Measurements from ENCODE around the gene FRMD4A. TPM values are rescaled to one million over a fixed set of nuclear protein-coding genes. Genes with fewer than 3 reads are reported as not detected.
A peak's percentile ranks its signal among the peaks of the same experiment; 100 is the strongest.
"Not testable (repeated sequence)": the region's sequence is repeated elsewhere in the genome, so short reads cannot be mapped to it uniquely, and the experiment has no call there.

FRMD4A gene
- polyA plus RNA-seq, 1 of the 3 experiments (the other 2 are of a cell fraction) = 37.7 TPM

DNA sequence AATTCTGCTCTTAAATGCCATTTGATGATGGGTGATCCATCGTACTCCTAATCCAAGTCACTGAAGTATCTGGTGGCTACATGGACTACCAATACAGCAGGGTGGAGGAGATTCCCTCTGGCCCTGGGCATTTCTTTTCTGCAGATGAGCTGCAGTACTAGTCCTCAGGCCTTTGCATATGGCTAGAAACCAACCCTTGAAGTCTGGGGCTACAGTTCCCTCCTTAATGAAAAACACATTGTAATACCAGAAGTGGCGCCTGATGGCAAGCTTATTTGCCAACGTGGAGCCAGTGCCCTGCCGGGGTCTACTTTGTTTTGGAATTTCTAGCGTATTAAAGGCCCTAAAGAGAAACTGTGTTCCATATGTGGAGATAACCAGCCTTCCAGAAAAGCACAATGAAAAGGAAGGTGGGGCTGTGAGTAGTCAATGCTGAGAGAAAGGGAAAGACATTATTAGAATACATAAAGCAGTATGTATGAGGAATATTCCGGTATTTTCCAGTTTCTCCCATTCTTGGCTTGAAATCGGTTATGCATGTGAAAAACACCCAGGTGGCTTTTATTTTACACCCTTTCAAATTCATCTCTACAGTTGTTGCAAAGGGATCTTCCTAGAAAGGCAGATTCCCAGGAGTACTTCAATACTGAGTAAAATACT, 375.2 kb downstream of the FRMD4A start:
- 67% methylated on average over 7 of the region's 7 CpGs for WGBS (ENCODE audit: low lambda C conversion rate)
- peaks cover 10% of the 10 kb centered on the region for H3K79me2 ChIP-seq (ENCODE audit: insufficient read depth)
- peaks cover 15% of the 10 kb centered on the region for H3F3A ChIP-seq (replicated peaks; ENCODE audit: insufficient read depth)
- no peak overlapping the region; the same call in 1 of the 2 replicates for H2AFZ ChIP-seq (ENCODE audit: low read depth)
- no peaks in the 10 kb centered on the region for H3K9me3 ChIP-seq
- H3K27me3 ChIP-seq (ENCODE audit: insufficient read depth) = no peaks in the 10 kb centered on the region
- peaks cover 6 to 8% of the 10 kb centered on the region in 2 experiments for H3K4me1 ChIP-seq (ENCODE audit: control insufficient read depth in 1 of 2, insufficient read depth in 2 of 2, low read depth in 1 of 2, low read length in 1 of 2)
- no peaks in the 10 kb centered on the region for H3K36me3 ChIP-seq (replicated peaks in 1 of 2; ENCODE audit: control insufficient read depth in 1 of 2, insufficient read depth in 2 of 2, low read length in 1 of 2)
- no peak overlapping the region for H3K4me2 ChIP-seq
- no peaks in the 10 kb centered on the region for H3K9me2 ChIP-seq
- no peaks in the 10 kb centered on the region for H4K20me1 ChIP-seq (ENCODE audit: insufficient read depth)
- no peak for DNase-seq
- POLR2A ChIA-PET = no interaction called here
- CTCF ChIA-PET = no interaction called here
- peak overlapping the region in 1 of 2 experiments; percentile 9; a peak in 1 of 4 replicates for H3K27ac ChIP-seq (ENCODE audit: low read depth in 2 of 2, low read length in 1 of 2)
- no peak overlapping the region for H3K9ac ChIP-seq
- no peak for TF ChIP-seq RXRA (IDR thresholded peaks at IDR 0.05; ENCODE audit: borderline replicate concordance, low read depth)
- TF ChIP-seq ELF1 (IDR thresholded peaks at IDR 0.05) = no peak
- TF ChIP-seq SMC3 (IDR thresholded peaks at IDR 0.05; ENCODE audit: low read depth, low read length) = no peak
- TF ChIP-seq EZH2phosphoT487 (IDR thresholded peaks at IDR 0.05; ENCODE audit: borderline replicate concordance, low read depth) = no peak
- TF ChIP-seq, protein P1, sequence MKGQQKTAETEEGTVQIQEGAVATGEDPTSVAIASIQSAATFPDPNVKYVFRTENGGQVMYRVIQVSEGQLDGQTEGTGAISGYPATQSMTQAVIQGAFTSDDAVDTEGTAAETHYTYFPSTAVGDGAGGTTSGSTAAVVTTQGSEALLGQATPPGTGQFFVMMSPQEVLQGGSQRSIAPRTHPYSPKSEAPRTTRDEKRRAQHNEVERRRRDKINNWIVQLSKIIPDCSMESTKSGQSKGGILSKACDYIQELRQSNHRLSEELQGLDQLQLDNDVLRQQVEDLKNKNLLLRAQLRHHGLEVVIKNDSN (IDR thresholded peaks at IDR 0.05; ENCODE audit: borderline replicate concordance, low read depth) = no peak
- no peak for TF ChIP-seq JUND (IDR thresholded peaks at IDR 0.05)
- TF ChIP-seq MEF2A (IDR thresholded peaks at IDR 0.05; ENCODE audit: borderline replicate concordance, low read depth) = no peak
- no peak for TF ChIP-seq FOXM1 (IDR thresholded peaks at IDR 0.05; ENCODE audit: low read depth)
- TF ChIP-seq, protein P2, sequence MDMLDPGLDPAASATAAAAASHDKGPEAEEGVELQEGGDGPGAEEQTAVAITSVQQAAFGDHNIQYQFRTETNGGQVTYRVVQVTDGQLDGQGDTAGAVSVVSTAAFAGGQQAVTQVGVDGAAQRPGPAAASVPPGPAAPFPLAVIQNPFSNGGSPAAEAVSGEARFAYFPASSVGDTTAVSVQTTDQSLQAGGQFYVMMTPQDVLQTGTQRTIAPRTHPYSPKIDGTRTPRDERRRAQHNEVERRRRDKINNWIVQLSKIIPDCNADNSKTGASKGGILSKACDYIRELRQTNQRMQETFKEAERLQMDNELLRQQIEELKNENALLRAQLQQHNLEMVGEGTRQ (IDR thresholded peaks at IDR 0.05; ENCODE audit: borderline replicate concordance, low read depth, low read length) = no peak
- TF ChIP-seq PBX3 (IDR thresholded peaks at IDR 0.05) = no peak
- TF ChIP-seq, protein P3, sequence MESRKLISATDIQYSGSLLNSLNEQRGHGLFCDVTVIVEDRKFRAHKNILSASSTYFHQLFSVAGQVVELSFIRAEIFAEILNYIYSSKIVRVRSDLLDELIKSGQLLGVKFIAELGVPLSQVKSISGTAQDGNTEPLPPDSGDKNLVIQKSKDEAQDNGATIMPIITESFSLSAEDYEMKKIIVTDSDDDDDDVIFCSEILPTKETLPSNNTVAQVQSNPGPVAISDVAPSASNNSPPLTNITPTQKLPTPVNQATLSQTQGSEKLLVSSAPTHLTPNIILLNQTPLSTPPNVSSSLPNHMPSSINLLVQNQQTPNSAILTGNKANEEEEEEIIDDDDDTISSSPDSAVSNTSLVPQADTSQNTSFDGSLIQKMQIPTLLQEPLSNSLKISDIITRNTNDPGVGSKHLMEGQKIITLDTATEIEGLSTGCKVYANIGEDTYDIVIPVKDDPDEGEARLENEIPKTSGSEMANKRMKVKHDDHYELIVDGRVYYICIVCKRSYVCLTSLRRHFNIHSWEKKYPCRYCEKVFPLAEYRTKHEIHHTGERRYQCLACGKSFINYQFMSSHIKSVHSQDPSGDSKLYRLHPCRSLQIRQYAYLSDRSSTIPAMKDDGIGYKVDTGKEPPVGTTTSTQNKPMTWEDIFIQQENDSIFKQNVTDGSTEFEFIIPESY (IDR thresholded peaks at IDR 0.05; ENCODE audit: borderline replicate concordance, low read depth) = no peak
- TF ChIP-seq TCF12 (IDR thresholded peaks at IDR 0.05) = peak; percentile 47; the same call in 1 of the 2 replicates
- no peak for TF ChIP-seq MXI1 (IDR thresholded peaks at IDR 0.05; ENCODE audit: low read depth, low read length)
- peak in 1 of 2 experiments; percentile 19; a peak in 1 of 4 replicates for TF ChIP-seq EP300 (IDR thresholded peaks at IDR 0.05; ENCODE audit: borderline replicate concordance in 1 of 2, low read depth in 1 of 2, low read length in 1 of 2)
- no peak for TF ChIP-seq TEAD4 (IDR thresholded peaks at IDR 0.05; ENCODE audit: borderline replicate concordance, insufficient read depth)
- no peak overlapping the region for H3K4me3 ChIP-seq (ENCODE audit: low read depth in 2 of 2, low read length in 1 of 2)

- WGBS (ENCODE audit: low lambda C conversion rate) = 84% methylated on average over 8 of the region's 8 CpGs
- H3K4me3 ChIP-seq (ENCODE audit: low read depth in 2 of 2, low read length in 1 of 2); H3K9me3 ChIP-seq; H3K9me2 ChIP-seq; H3K27ac ChIP-seq (ENCODE audit: low read depth in 2 of 2, low read length in 1 of 2); DNase-seq; H3K4me2 ChIP-seq; H3K36me3 ChIP-seq (replicated peaks in 1 of 2; ENCODE audit: control insufficient read depth in 1 of 2, insufficient read depth in 2 of 2, low read length in 1 of 2); H3K27me3 ChIP-seq (ENCODE audit: insufficient read depth); H3K9ac ChIP-seq; CTCF ChIA-PET; H2AFZ ChIP-seq (ENCODE audit: low read depth); H4K20me1 ChIP-seq (ENCODE audit: insufficient read depth); POLR2A ChIA-PET: not testable (repeated sequence)
- Histone ChIP-seq H3F3A (replicated peaks; ENCODE audit: insufficient read depth) (peaks cover 23% of the 10 kb centered on the region), H3K4me1 (ENCODE audit: control insufficient read depth in 1 of 2, insufficient read depth in 2 of 2, low read depth in 1 of 2, low read length in 1 of 2) (peaks cover 0 to 11% of the 10 kb centered on the region in 2 experiments), H3K79me2 (ENCODE audit: insufficient read depth) (peaks cover 10% of the 10 kb centered on the region)
Measured at GRCh38 chr10:13954195-13954594, 376.5 kb downstream of the FRMD4A start.
